Activated CD8-positive, alpha-beta memory T cell treated with anti-CD3 and anti-CD28 coated beads for 36 hours (primary cell): ENCODE data around the gene SYT8. TPM values are rescaled to one million over a fixed set of nuclear protein-coding genes. Genes with fewer than 3 reads are reported as not detected.
"Not testable (repeated sequence)": the region's sequence is repeated elsewhere in the genome, so short reads cannot be mapped to it uniquely, and the experiment has no call there.

ENCODE experiments used
- CTCF ChIA-PET: fragments of 350-600 bp; sonication (Branson Sonifier 250); formaldehyde crosslinking; loops from one replicate; lab custom pipeline; 2021; ENCODE audit warnings: antibody characterized with exemption; lab: Charles Lee
- POLR2A ChIA-PET: fragments of 350-600 bp; sonication (Branson Sonifier 250); formaldehyde crosslinking; loops from one replicate; lab custom pipeline; 2021; ENCODE audit warnings: antibody characterized with exemption; lab: Charles Lee
- total RNA-seq, 2 experiments: library from RNA; stranded (reverse); gene quantifications; one replicate each; pipeline ENCODE4 v1.2.3, GENCODE V29; 2021

Gene SYT8
- total RNA-seq, 2 experiments from 2014 or later = not detected

- ChIA-PET CTCF (interaction anchor here (0.6 to 3.5 kb wide), 34 partner anchors 10 to 309 kb away, joined by 3 to 29 read pairs (median 5); partner anchors contain the start of genes KRTAP5-6, LSP1, MRPL23 and SYT8), POLR2A (interaction anchor here (0.7 kb wide), 1 partner anchor 12 kb away, joined by 3 read pairs; no protein-coding TSS in a partner anchor)
Measured at GRCh38 chr11:1882265-1883238, 47.8 kb downstream of the SYT8 start.

GRCh38 chr11:1883346-1884302 is 48.8 kb downstream of the SYT8 start:
- CTCF ChIA-PET = interaction anchor here (1.3 to 3.5 kb wide), 10 partner anchors 14 to 273 kb away, joined by 5 to 29 read pairs (median 15); partner anchors contain the start of genes LSP1, MRPL23 and SYT8
- POLR2A ChIA-PET = no interaction called here

GRCh38 chr11:1884303-1884700 is 49.5 kb downstream of the SYT8 start:
- ChIA-PET CTCF (interaction anchor here (2.4 to 3.5 kb wide), 3 partner anchors 31 to 117 kb away, joined by 18 to 29 read pairs (median 18); partner anchors contain the start of genes LSP1 and SYT8), POLR2A (no interaction called here)

DNA sequence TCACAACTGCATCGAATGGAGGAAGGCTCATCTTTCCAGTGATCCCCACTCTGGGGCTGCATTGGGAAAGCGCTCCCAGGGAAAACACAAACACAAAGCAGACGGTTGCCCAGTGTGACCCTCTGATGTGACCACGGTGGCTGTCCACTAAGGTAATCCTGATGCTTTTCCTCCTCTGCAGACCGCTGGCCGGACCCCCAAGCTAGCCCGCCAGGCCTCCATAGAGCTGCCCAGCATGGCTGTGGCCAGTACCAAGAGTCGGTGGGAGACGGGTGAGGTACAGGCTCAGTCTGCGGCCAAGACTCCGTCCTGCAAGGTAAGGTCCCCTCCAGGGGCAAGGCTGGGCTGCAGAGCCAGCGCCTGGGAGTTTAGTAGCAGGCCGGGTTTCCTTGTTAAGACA is 51.8 kb downstream of the SYT8 start:
- CTCF ChIA-PET, POLR2A ChIA-PET: not testable (repeated sequence)

Other genes starting within 250 kb of the SYT8 start
- gene KRTAP5-1, start 249.7 kb upstream of the SYT8 start, total RNA-seq = not detected
- not detected for gene KRTAP5-2, start 236.7 kb upstream of the SYT8 start, total RNA-seq
- not detected for gene KRTAP5-3, start 226.5 kb upstream of the SYT8 start, total RNA-seq
- gene KRTAP5-4, start 212.9 kb upstream of the SYT8 start, total RNA-seq = not detected
- gene KRTAP5-5, start 205.2 kb upstream of the SYT8 start, total RNA-seq = not detected
- gene KRTAP5-6, start 137.8 kb upstream of the SYT8 start, total RNA-seq = not detected
- 1 to 10 TPM in 1 of 2 experiments, under 1 TPM in 1; 0.61 to 1.2 TPM for gene IFITM10, start 84.4 kb upstream of the SYT8 start, total RNA-seq
- gene CTSD, start 71.1 kb upstream of the SYT8 start, total RNA-seq = 100 to 1,000 TPM; 104 TPM
- under 1 TPM; 0.55 to 0.57 TPM for gene TNNI2, start 4.0 kb downstream of the SYT8 start, total RNA-seq
- 100 to 1,000 TPM; 254 TPM for gene LSP1, start 18.1 kb downstream of the SYT8 start, total RNA-seq
- gene PRR33, start 56.9 kb downstream of the SYT8 start, total RNA-seq = under 1 TPM; 0.08 to 0.11 TPM
- under 1 TPM in 1 of 2 experiments, not detected in 1; 0.42 TPM for gene TNNT3, start 84.7 kb downstream of the SYT8 start, total RNA-seq
- 100 to 1,000 TPM; 138 to 142 TPM for gene MRPL23, start 112.3 kb downstream of the SYT8 start, total RNA-seq
- gene H19, start 162.9 kb downstream of the SYT8 start, total RNA-seq = not detected